HG02981 (cell line): ENCODE measurements around the gene RPL7A.

Experiments
- ATAC-seq: cut with Tn5 transposase; IDR thresholded peaks from one replicate; pipeline ENCODE4 v1.9.1; 2021; ENCODE audit warnings: mild to moderate bottlenecking, moderate library complexity; ENCODE audit not compliant: unreplicated experiment

The RPL7A gene

GRCh38 chr9:133347515-133347984 lies 468 bp upstream of the RPL7A start:
- ATAC-seq = peak; percentile 23

- no peak for ATAC-seq
Observed at GRCh38 chr9:133348718-133349573, 928 bp downstream of the RPL7A start.

- ATAC-seq = no peak
Observed at GRCh38 chr9:133349965-133350616, 2.1 kb downstream of the RPL7A start.

GRCh38 chr9:133351526-133351907 lies 3.5 kb downstream of the RPL7A start:
- ATAC-seq = no peak

- no peak for ATAC-seq
Observed at GRCh38 chr9:133351908-133352634, 4.1 kb downstream of the RPL7A start.

GRCh38 chr9:133352635-133353340 lies 4.8 kb downstream of the RPL7A start:
- ATAC-seq = no peak

GRCh38 chr9:133353548-133353947 lies 5.5 kb downstream of the RPL7A start:
- ATAC-seq = no peak

- no peak for ATAC-seq
Observed at GRCh38 chr9:133354766-133355165, 6.7 kb downstream of the RPL7A start.

GRCh38 chr9:133355881-133356357 lies 7.9 kb downstream of the RPL7A start:
- ATAC-seq = peak; percentile 32

- ATAC-seq = peak; percentile 73
Observed at GRCh38 chr9:133356391-133357091, 8.5 kb downstream of the RPL7A start, which contains the start of the genes SURF1 and SURF2. Gene SURF1 (minus strand): TSS chr9:133356487. CDS start chr9:133356453, 34 bp downstream. Gene SURF2 (plus strand): TSS chr9:133356550. CDS start chr9:133356593, 43 bp downstream.

- ATAC-seq = no peak
Observed at GRCh38 chr9:133357656-133358055, 9.6 kb downstream of the RPL7A start.

GRCh38 chr9:133359399-133360175 lies 11.6 kb downstream of the RPL7A start:
- ATAC-seq = no peak

- ATAC-seq = no peak
Observed at GRCh38 chr9:133360400-133361393, 12.7 kb downstream of the RPL7A start.

GRCh38 chr9:133361507-133362092 lies 13.6 kb downstream of the RPL7A start:
- no peak for ATAC-seq

- ATAC-seq = no peak
Observed at GRCh38 chr9:133362359-133363044, 14.5 kb downstream of the RPL7A start.

GRCh38 chr9:133366435-133366834 lies 18.4 kb downstream of the RPL7A start:
- no peak for ATAC-seq

- ATAC-seq = no peak
Observed at GRCh38 chr9:133367221-133367620, 19.2 kb downstream of the RPL7A start.
